ENCODE results near the gene MEPCE. TPM values are rescaled to one million over a fixed set of nuclear protein-coding genes. Genes with fewer than 3 reads are reported as not detected.

The MEPCE gene
- total and polyA plus RNA-seq, 2 of the 8 experiments (the other 6 are each of a cell fraction or from before 2014, with no cell fraction given) = 22.8 to 48.8 TPM

GRCh38 chr7:100457033-100457432 lies 27.4 kb downstream of the MEPCE start:
- Histone ChIP-seq H3K27ac (ENCODE audit: low read depth, low read length) (no peak overlapping the region), H3K4me2 (ENCODE audit: insufficient read depth in 1 of 2, low read depth in 2 of 2, low read length in 2 of 2) (no peak overlapping the region), H2AFZ (ENCODE audit: low read length) (no peak overlapping the region), H3K18ac (ENCODE audit: extremely low read depth, low read length) (no peak overlapping the region), H3K23ac (ENCODE audit: insufficient read length) (no peak overlapping the region), H2BK120ac (replicated peaks; ENCODE audit: low read depth, low read length) (no peak overlapping the region), H3K9ac (replicated peaks in 1 of 4; ENCODE audit: extremely low read depth in 1 of 4, low read depth in 3 of 4, low read length in 3 of 4) (no peak overlapping the region), H4K91ac (replicated peaks; ENCODE audit: insufficient read length, low read length) (no peak overlapping the region), H3K36me3 (ENCODE audit: control insufficient read depth in 2 of 4, insufficient read depth in 4 of 4, low read length in 3 of 4) (no peaks in the 10 kb centered on the region), H4K20me1 (replicated peaks in 1 of 2; ENCODE audit: control insufficient read depth in 1 of 2, insufficient read depth in 2 of 2, low read length in 2 of 2) (no peaks in the 10 kb centered on the region), H3K9me3 (ENCODE audit: insufficient read depth in 2 of 2, low read depth in 1 of 2, low read length in 1 of 2) (no peaks in the 10 kb centered on the region), H3K4ac (replicated peaks; ENCODE audit: insufficient read length, low read depth, low read length) (no peak overlapping the region), H2BK15ac (ENCODE audit: low read length) (no peak overlapping the region), H3K4me3 (ENCODE audit: extremely low read depth in 1 of 4, insufficient read depth in 2 of 4, low read depth in 3 of 4, low read length in 4 of 4) (no peak overlapping the region), H2BK12ac (ENCODE audit: low read depth, low read length) (no peak overlapping the region), H4K5ac (ENCODE audit: insufficient read length, low read depth, low read length) (no peak overlapping the region), H3K56ac (replicated peaks; ENCODE audit: insufficient read length, low read depth, low read length) (no peak overlapping the region), H3K14ac (ENCODE audit: insufficient read length) (no peak overlapping the region), H2BK5ac (ENCODE audit: low read depth, low read length) (no peak overlapping the region), H3K4me1 (replicated peaks in 1 of 4; ENCODE audit: control insufficient read depth in 3 of 4, insufficient read depth in 4 of 4, low read length in 3 of 4) (peaks cover 0 to 8% (median 6%) of the 10 kb centered on the region in 4 experiments; a peak in 6 of 7 replicates), H3K79me2 (ENCODE audit: control insufficient read depth in 1 of 2, insufficient read depth in 2 of 2, low read length in 2 of 2) (no peaks in the 10 kb centered on the region), H2AK5ac (ENCODE audit: low read depth, low read length) (no peak overlapping the region), H3K79me1 (ENCODE audit: low read depth, low read length) (no peaks in the 10 kb centered on the region), H2BK20ac (ENCODE audit: low read length) (0 out of 2 replicates have a peak overlapping the region, but pooled peaks have one; percentile 61), H4K8ac (ENCODE audit: extremely low read depth, insufficient read depth, low read length) (no peak overlapping the region), H3K23me2 (ENCODE audit: low read depth, low read length) (no peaks in the 10 kb centered on the region), H3K27me3 (replicated peaks in 1 of 4; ENCODE audit: control insufficient read depth in 3 of 4, extremely low read depth in 1 of 4, insufficient read depth in 3 of 4, low read length in 3 of 4) (no peaks in the 10 kb centered on the region)
- ChIA-PET CTCF (ENCODE audit: partially characterized antibody) (interaction anchor here (0.6 to 8.3 kb wide), 15 partner anchors 6 to 324 kb away, joined by 3 to 70 read pairs (median 4); partner anchors contain the start of gene SPACDR), POLR2A (ENCODE audit: partially characterized antibody) (interaction anchor here (0.6 to 8.2 kb wide), 5 partner anchors 8 to 88 kb away, joined by 3 to 81 read pairs (median 4); partner anchors contain the start of genes MEPCE, TSC22D4 and ZCWPW1)
- no peak for DNase-seq (ENCODE audit: low read depth in 1 of 2, low spot score in 2 of 2)
- WGBS, 2 experiments (ENCODE audit: extremely low coverage in 1 of 2, insufficient coverage in 1 of 2, insufficient read length in 1 of 2, insufficient replicate concordance in 2 of 2, low coverage in 1 of 2, low lambda C conversion rate in 2 of 2, missing lambda C conversion rate in 1 of 2) = 93% methylated on average over 6 of the region's 6 CpGs; no CpG with 5 or more reads in 1 of the 2 experiments
- FAIRE-seq = no peak
- TF ChIP-seq TBP (IDR thresholded peaks at IDR 0.05; ENCODE audit: low read depth, low read length) = no peak
- no peak for TF ChIP-seq POU5F1 (IDR thresholded peaks at IDR 0.05; ENCODE audit: low read depth, low read length)
- TF ChIP-seq SRF (IDR thresholded peaks at IDR 0.05; ENCODE audit: low read depth, low read length) = no peak
- TF ChIP-seq GTF2F1 (IDR thresholded peaks at IDR 0.05; ENCODE audit: borderline replicate concordance, low read depth, low read length) = no peak
- TF ChIP-seq, protein P1, sequence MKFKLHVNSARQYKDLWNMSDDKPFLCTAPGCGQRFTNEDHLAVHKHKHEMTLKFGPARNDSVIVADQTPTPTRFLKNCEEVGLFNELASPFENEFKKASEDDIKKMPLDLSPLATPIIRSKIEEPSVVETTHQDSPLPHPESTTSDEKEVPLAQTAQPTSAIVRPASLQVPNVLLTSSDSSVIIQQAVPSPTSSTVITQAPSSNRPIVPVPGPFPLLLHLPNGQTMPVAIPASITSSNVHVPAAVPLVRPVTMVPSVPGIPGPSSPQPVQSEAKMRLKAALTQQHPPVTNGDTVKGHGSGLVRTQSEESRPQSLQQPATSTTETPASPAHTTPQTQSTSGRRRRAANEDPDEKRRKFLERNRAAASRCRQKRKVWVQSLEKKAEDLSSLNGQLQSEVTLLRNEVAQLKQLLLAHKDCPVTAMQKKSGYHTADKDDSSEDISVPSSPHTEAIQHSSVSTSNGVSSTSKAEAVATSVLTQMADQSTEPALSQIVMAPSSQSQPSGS (IDR thresholded peaks at IDR 0.05; ENCODE audit: low read length) = no peak
- TF ChIP-seq NRF1 (IDR thresholded peaks at IDR 0.05; ENCODE audit: low read depth, low read length) = no peak
- no peak for TF ChIP-seq YY1 (IDR thresholded peaks at IDR 0.05; ENCODE audit: low read depth, low read length)
- no peak for TF ChIP-seq E2F6 (IDR thresholded peaks at IDR 0.05)
- no peak for TF ChIP-seq SIRT6 (IDR thresholded peaks at IDR 0.05; ENCODE audit: low read length)

Data from H1 (cell line).